ENCODE measurements around the gene ZNF587.

ZNF587 gene

GRCh38 chr19:57870225-57870624, 20.6 kb downstream of the ZNF587 start:
- TF ChIP-seq CTCF (IDR thresholded peaks at IDR 0.05), result no peak

GRCh38 chr19:57872450-57872849, 22.8 kb downstream of the ZNF587 start:
- no peak for TF ChIP-seq CTCF (IDR thresholded peaks at IDR 0.05)

- no peak for TF ChIP-seq CTCF (IDR thresholded peaks at IDR 0.05)
Observed at GRCh38 chr19:57886046-57886445, 36.4 kb downstream of the ZNF587 start.

GRCh38 chr19:57887195-57887941, 37.7 kb downstream of the ZNF587 start:
- TF ChIP-seq CTCF (IDR thresholded peaks at IDR 0.05), result peak; percentile 26; the same call in 1 of the 2 replicates

GRCh38 chr19:57888107-57888559, 38.5 kb downstream of the ZNF587 start:
- TF ChIP-seq CTCF (IDR thresholded peaks at IDR 0.05), result no peak; the same call in 1 of the 2 replicates

- TF ChIP-seq CTCF (IDR thresholded peaks at IDR 0.05), result peak; percentile 15; the same call in 1 of the 2 replicates
Observed at GRCh38 chr19:57888560-57889231, 39.0 kb downstream of the ZNF587 start, which contains the start of gene ZNF814. ZNF814 (minus strand) TSS chr19:57889037; CDS start chr19:57888802, 235 bp downstream.

- no peak for TF ChIP-seq CTCF (IDR thresholded peaks at IDR 0.05)
Observed at GRCh38 chr19:57900311-57900710, 50.7 kb downstream of the ZNF587 start.

Data from LNCAP (cell line).